CD4-positive, CD25-positive, alpha-beta regulatory T cell (primary cell): ENCODE results near the gene IL36A. TPM values are rescaled to one million over a fixed set of nuclear protein-coding genes. Genes with fewer than 3 reads are reported as not detected.

Experiments used
- ATAC-seq, 2 donors: fragments of 150-1000 bp; cut with Tn5 transposase; one replicate each; pipeline ENCODE4 v1.10.0; 2021; ENCODE audit warnings: low read depth in 2 of 2, moderate number of reproducible peaks in 2 of 2, moderate library complexity in 1 of 2
- DNase-seq, 3 donors: peaks; one replicate each; pipeline versions ENCODE4 v3.0.0 to v3.0.0-alpha.2; 2012 to 2022; ENCODE audit warnings: mixed read lengths in 1 of 3
- H3K27ac ChIP-seq: one replicate; pipeline ENCODE4 v1.7.0; 2013; ENCODE audit warnings: mild to moderate bottlenecking, low read length; ENCODE audit not compliant: insufficient read depth, poor library complexity, severe bottlenecking
- H3K27me3 ChIP-seq: one replicate; pipeline ENCODE4 v1.7.0; 2013; ENCODE audit warnings: low read length; ENCODE audit not compliant: control insufficient read depth, insufficient read depth
- H3K36me3 ChIP-seq: one replicate; pipeline ENCODE4 v1.7.0; 2013; ENCODE audit warnings: mild to moderate bottlenecking, low read length, moderate library complexity; ENCODE audit not compliant: control insufficient read depth, insufficient read depth
- H3K4me1 ChIP-seq: 2 replicates; pipeline ENCODE4 v1.7.0; 2013; ENCODE audit warnings: mild to moderate bottlenecking, low read length; ENCODE audit not compliant: insufficient read depth, control insufficient read depth, poor library complexity, severe bottlenecking
- H3K4me3 ChIP-seq: one replicate; pipeline ENCODE4 v1.7.0; 2013; ENCODE audit warnings: low read depth, mild to moderate bottlenecking, low read length, moderate library complexity
- H3K9me3 ChIP-seq, 2 experiments: 1 replicate in 1 of 2; 2 replicates in 1 of 2; pipeline ENCODE4 v1.7.0; 2013; ENCODE audit warnings: low read length in 2 of 2, mild to moderate bottlenecking in 1 of 2, moderate library complexity in 1 of 2; ENCODE audit not compliant: control insufficient read depth in 2 of 2
- H3K27ac Mint-ChIP-seq, 3 donors: one replicate each; pipeline ENCODE4 v1.8.0; 2020 to 2022; ENCODE audit warnings: mild to moderate bottlenecking in 3 of 3, mixed read lengths in 3 of 3, moderate library complexity in 2 of 3
- H3K27me3 Mint-ChIP-seq: one replicate; pipeline ENCODE4 v1.8.0; 2022; ENCODE audit warnings: mild to moderate bottlenecking, mixed read lengths
- H3K36me3 Mint-ChIP-seq: one replicate; pipeline ENCODE4 v1.8.0; 2020; ENCODE audit warnings: mixed read lengths
- H3K4me1 Mint-ChIP-seq, 4 donors: one replicate each; pipeline ENCODE4 v1.8.0; 2020 to 2022; ENCODE audit warnings: mixed read lengths in 4 of 4, mild to moderate bottlenecking in 1 of 4
- H3K4me3 Mint-ChIP-seq, 4 donors: one replicate each; pipeline ENCODE4 v1.8.0; 2020 to 2022; ENCODE audit warnings: mild to moderate bottlenecking in 4 of 4, mixed read lengths in 4 of 4, moderate library complexity in 3 of 4
- H3K9me3 Mint-ChIP-seq, 7 donors: one replicate each; pipeline ENCODE4 v1.8.0; 2020 to 2022; ENCODE audit warnings: mixed read lengths in 7 of 7, mild to moderate bottlenecking in 3 of 7, moderate library complexity in 2 of 7
- polyA plus RNA-seq, 4 donors: library from polyadenylated mRNA; unstranded; fragments of 300-500 nt; fragmentation: Illumina TruSeq; gene quantifications; one replicate each; pipeline ENCODE4 v1.2.3, GENCODE V29; 2021
- total RNA-seq: library from RNA; stranded (reverse); gene quantifications from one replicate; pipeline ENCODE4 v1.2.3, GENCODE V29; 2022

The IL36A gene
- total and polyA plus RNA-seq, 5 donors from 2014 or later: 0.38 to 0.42 (median 0.42) TPM; not detected in 2

GRCh38 chr2:113007250-113007649 lies 2.0 kb downstream of the IL36A start:
- Mint-ChIP-seq H3K27me3 (peaks cover 14% of the 10 kb centered on the region), H3K36me3 (no peaks in the 10 kb centered on the region), H3K9me3 (peaks cover 0 to 2% (median 0%) of the 10 kb centered on the region in 7 donors), H3K4me3 (no peak overlapping the region), H3K27ac (no peak overlapping the region), H3K4me1 (peaks cover 0 to 2% (median 0%) of the 10 kb centered on the region in 4 donors)
- no peak for DNase-seq
- ATAC-seq: no peak
- no peak overlapping the region for H3K27ac ChIP-seq
- no peaks in the 10 kb centered on the region for H3K9me3 ChIP-seq
- H3K4me1 ChIP-seq: no peaks in the 10 kb centered on the region
- H3K27me3 ChIP-seq: no peaks in the 10 kb centered on the region
- H3K4me3 ChIP-seq: no peak overlapping the region
- H3K36me3 ChIP-seq: no peaks in the 10 kb centered on the region

- H3K27ac ChIP-seq: no peak overlapping the region
- Mint-ChIP-seq H3K9me3 (peaks cover 0 to 4% (median 0%) of the 10 kb centered on the region in 7 donors), H3K27me3 (peaks cover 23% of the 10 kb centered on the region), H3K36me3 (no peaks in the 10 kb centered on the region), H3K4me1 (peaks cover 0 to 2% (median 0%) of the 10 kb centered on the region in 4 donors), H3K4me3 (no peak overlapping the region), H3K27ac (no peak overlapping the region)
- ATAC-seq (no peak), DNase-seq (no peak)
- no peaks in the 10 kb centered on the region for H3K9me3 ChIP-seq
- no peaks in the 10 kb centered on the region for H3K36me3 ChIP-seq
- peaks cover 4% of the 10 kb centered on the region for H3K27me3 ChIP-seq
- H3K4me1 ChIP-seq: no peaks in the 10 kb centered on the region
- no peak overlapping the region for H3K4me3 ChIP-seq
These were observed 4.4 kb downstream of the IL36A start for GRCh38 chr2:113009622-113010021.

- H3K36me3 Mint-ChIP-seq: no peaks in the 10 kb centered on the region
- Histone ChIP-seq H3K27me3 (peaks cover 4% of the 10 kb centered on the region), H3K4me1 (no peaks in the 10 kb centered on the region), H3K9me3 (no peaks in the 10 kb centered on the region), H3K27ac (no peak overlapping the region), H3K36me3 (no peaks in the 10 kb centered on the region), H3K4me3 (no peak overlapping the region)
- DNase-seq (no peak), ATAC-seq (no peak)
- H3K4me1 Mint-ChIP-seq: peaks cover 0 to 2% (median 0%) of the 10 kb centered on the region in 4 donors
- peaks cover 27% of the 10 kb centered on the region for H3K27me3 Mint-ChIP-seq
- no peak overlapping the region for H3K27ac Mint-ChIP-seq
- no peak overlapping the region for H3K4me3 Mint-ChIP-seq
- H3K9me3 Mint-ChIP-seq: peaks cover 0 to 3% (median 0%) of the 10 kb centered on the region in 7 donors
These were observed 4.8 kb downstream of the IL36A start for GRCh38 chr2:113010088-113010487.

- H3K27me3 Mint-ChIP-seq: peaks cover 30% of the 10 kb centered on the region
- no peaks in the 10 kb centered on the region for H3K36me3 Mint-ChIP-seq
- H3K4me1 Mint-ChIP-seq: peaks cover 0 to 7% (median under 1%) of the 10 kb centered on the region in 4 donors
- H3K9me3 Mint-ChIP-seq: peaks cover 0 to 2% (median 0%) of the 10 kb centered on the region in 7 donors
- H3K27ac Mint-ChIP-seq: no peak overlapping the region
- ATAC-seq: no peak
- no peak overlapping the region for H3K4me3 Mint-ChIP-seq
- Histone ChIP-seq H3K4me1 (no peaks in the 10 kb centered on the region), H3K27me3 (peaks cover 4% of the 10 kb centered on the region), H3K9me3 (no peaks in the 10 kb centered on the region), H3K27ac (no peak overlapping the region), H3K4me3 (no peak overlapping the region), H3K36me3 (no peaks in the 10 kb centered on the region)
- no peak for DNase-seq
These were observed 5.8 kb downstream of the IL36A start for GRCh38 chr2:113011108-113011507.

- H3K27ac Mint-ChIP-seq: no peak overlapping the region
- H3K27ac ChIP-seq: no peak overlapping the region
- H3K9me3 Mint-ChIP-seq: peaks cover 0 to 2% (median 0%) of the 10 kb centered on the region in 7 donors
- H3K36me3 ChIP-seq: no peaks in the 10 kb centered on the region
- peaks cover 4% of the 10 kb centered on the region for H3K27me3 ChIP-seq
- no peaks in the 10 kb centered on the region for H3K4me1 ChIP-seq
- H3K27me3 Mint-ChIP-seq: peaks cover 42% of the 10 kb centered on the region
- peaks cover 0 to 11% (median 2%) of the 10 kb centered on the region in 4 donors for H3K4me1 Mint-ChIP-seq
- no peaks in the 10 kb centered on the region for H3K9me3 ChIP-seq
- H3K36me3 Mint-ChIP-seq: no peaks in the 10 kb centered on the region
- no peak for ATAC-seq
- H3K4me3 ChIP-seq: no peak overlapping the region
- no peak overlapping the region for H3K4me3 Mint-ChIP-seq
- DNase-seq: no peak
These were observed 7.4 kb downstream of the IL36A start for GRCh38 chr2:113012436-113013335.

- H3K27ac ChIP-seq: no peak overlapping the region
- ATAC-seq: no peak
- H3K4me3 Mint-ChIP-seq: no peak overlapping the region
- H3K27me3 Mint-ChIP-seq: peaks cover 43% of the 10 kb centered on the region
- H3K9me3 Mint-ChIP-seq: peaks cover 0 to 4% (median under 1%) of the 10 kb centered on the region in 7 donors
- no peak for DNase-seq
- H3K36me3 Mint-ChIP-seq: no peaks in the 10 kb centered on the region
- peaks cover 0 to 11% (median 3%) of the 10 kb centered on the region in 4 donors for H3K4me1 Mint-ChIP-seq
- no peaks in the 10 kb centered on the region for H3K36me3 ChIP-seq
- H3K4me1 ChIP-seq: no peaks in the 10 kb centered on the region
- H3K27ac Mint-ChIP-seq: no peak overlapping the region
- H3K4me3 ChIP-seq: no peak overlapping the region
- H3K9me3 ChIP-seq: no peaks in the 10 kb centered on the region
- peaks cover 4% of the 10 kb centered on the region for H3K27me3 ChIP-seq
These were observed 8.0 kb downstream of the IL36A start for GRCh38 chr2:113013336-113013661.

- H3K4me3 Mint-ChIP-seq: no peak overlapping the region
- H3K27ac ChIP-seq: no peak overlapping the region
- no peaks in the 10 kb centered on the region for H3K4me1 ChIP-seq
- H3K9me3 ChIP-seq: no peaks in the 10 kb centered on the region
- peaks cover 9% of the 10 kb centered on the region for H3K27me3 ChIP-seq
- H3K4me1 Mint-ChIP-seq: peaks cover 0 to 11% (median 2%) of the 10 kb centered on the region in 4 donors
- H3K36me3 Mint-ChIP-seq: peaks cover 3% of the 10 kb centered on the region
- DNase-seq (no peak), ATAC-seq (no peak)
- no peaks in the 10 kb centered on the region for H3K36me3 ChIP-seq
- peaks cover 47% of the 10 kb centered on the region for H3K27me3 Mint-ChIP-seq
- peaks cover 0 to 8% (median 4%) of the 10 kb centered on the region in 7 donors for H3K9me3 Mint-ChIP-seq
- H3K27ac Mint-ChIP-seq: no peak overlapping the region
- H3K4me3 ChIP-seq: no peak overlapping the region
These were observed 8.8 kb downstream of the IL36A start for GRCh38 chr2:113014067-113014466.

- Histone ChIP-seq H3K27me3 (peaks cover 10% of the 10 kb centered on the region), H3K36me3 (no peaks in the 10 kb centered on the region), H3K4me1 (no peaks in the 10 kb centered on the region), H3K27ac (no peak overlapping the region), H3K4me3 (no peak overlapping the region), H3K9me3 (no peaks in the 10 kb centered on the region)
- DNase-seq (no peak), ATAC-seq (no peak)
- peaks cover 3% of the 10 kb centered on the region for H3K36me3 Mint-ChIP-seq
- H3K9me3 Mint-ChIP-seq: peaks cover 2 to 10% (median 5%) of the 10 kb centered on the region in 7 donors
- no peak overlapping the region for H3K4me3 Mint-ChIP-seq
- H3K4me1 Mint-ChIP-seq: peaks cover 0 to 11% (median 2%) of the 10 kb centered on the region in 4 donors
- peaks cover 55% of the 10 kb centered on the region for H3K27me3 Mint-ChIP-seq
- H3K27ac Mint-ChIP-seq: no peak overlapping the region
These were observed 9.8 kb downstream of the IL36A start for GRCh38 chr2:113015042-113015441.
